HEK293 (cell line): ENCODE measurements around the gene WDR1.

Experiments used
- CTCF ChIA-PET: fragments of 350-600 bp; formaldehyde crosslinking; extraction: SDS; loops from one replicate; lab custom pipeline; 2021; ENCODE audit warnings: antibody characterized with exemption; lab: Yijun Ruan, JAX
- POLR2A ChIA-PET: fragments of 300-600 bp; formaldehyde crosslinking; extraction: SDS; loops from one replicate; lab custom pipeline; 2020; ENCODE audit warnings: antibody characterized with exemption, inconsistent platforms; lab: Yijun Ruan, JAX
- H3K27ac ChIP-seq: fragments of 200-500 bp; sonication (Bioruptor generic); 2 replicates; pipeline ENCODE4 v1.5.1; 2014; ENCODE audit warnings: low read depth, low read length, control low read depth, inconsistent platforms; ENCODE audit errors: extremely low read depth
- H3K36me3 ChIP-seq, 2 experiments: fragments of 200-500 bp in 1 of 2; sonication (Bioruptor generic) in 1 of 2; 1 replicate in 1 of 2; 2 replicates in 1 of 2; pipeline ENCODE4 v1.5.1; 2014 to 2017; ENCODE audit warnings: inconsistent platforms in 2 of 2, low read length in 2 of 2; ENCODE audit not compliant: control insufficient read depth in 2 of 2, insufficient read depth in 1 of 2
- H3K4me1 ChIP-seq: fragments of 200-500 bp; sonication (Bioruptor generic); 2 replicates; pipeline ENCODE4 v1.5.1; 2014; ENCODE audit warnings: mild to moderate bottlenecking, low read length, inconsistent platforms; ENCODE audit not compliant: control insufficient read depth, insufficient read depth
- H3K4me3 ChIP-seq: 2 replicates; pipeline ENCODE4 v1.5.1; 2011; ENCODE audit warnings: low read depth, mild to moderate bottlenecking, control low read depth, low read length, moderate library complexity
- H3K9me3 ChIP-seq: fragments of 200-500 bp; sonication (Bioruptor generic); 2 replicates; pipeline ENCODE4 v1.5.1; 2014; ENCODE audit warnings: low read depth, low read length, inconsistent platforms; ENCODE audit not compliant: control insufficient read depth, insufficient read depth
- EGR2 ChIP-seq: fragments of 450-650 bp; formaldehyde crosslinking; IDR thresholded peaks from 2 replicates; pipeline ENCODE4 v1.5.1; 2016; ENCODE audit warnings: low read depth, missing biosample characterization, missing genetic modification characterization
- GLI4 ChIP-seq: fragments of 450-650 bp; formaldehyde crosslinking; IDR thresholded peaks from 2 replicates; pipeline ENCODE4 v1.5.1; 2016; ENCODE audit warnings: missing biosample characterization, missing genetic modification characterization
- GLIS2 ChIP-seq: fragments of 450-650 bp; formaldehyde crosslinking; IDR thresholded peaks from 2 replicates; pipeline ENCODE4 v1.5.1; 2016; ENCODE audit warnings: missing biosample characterization, missing genetic modification characterization
- KLF10 ChIP-seq: fragments of 450-650 bp; IDR thresholded peaks from 2 replicates; pipeline ENCODE4 v1.5.1; 2018; ENCODE audit warnings: missing biosample characterization, mild to moderate bottlenecking, missing genetic modification characterization
- MEIS1 ChIP-seq: sonication (generic); formaldehyde crosslinking; IDR thresholded peaks from 2 replicates; pipeline ENCODE4 v1.8.1; 2022; ENCODE audit warnings: missing genetic modification reagents, mild to moderate bottlenecking, borderline replicate concordance
- PRDM1 ChIP-seq: fragments of 450-650 bp; formaldehyde crosslinking; IDR thresholded peaks from 2 replicates; pipeline ENCODE4; 2016; ENCODE audit warnings: missing biosample characterization, missing genetic modification characterization
- PRDM6 ChIP-seq: fragments of 450-650 bp; formaldehyde crosslinking; IDR thresholded peaks from 2 replicates; pipeline ENCODE4 v1.5.1; 2017; ENCODE audit warnings: missing biosample characterization, missing genetic modification characterization
- REPIN1 ChIP-seq: fragments of 450-650 bp; formaldehyde crosslinking; IDR thresholded peaks from 2 replicates; pipeline ENCODE4 v1.5.1; 2017; ENCODE audit warnings: missing biosample characterization, missing genetic modification characterization, low read depth
- SP3 ChIP-seq: fragments of 450-650 bp; formaldehyde crosslinking; IDR thresholded peaks from 2 replicates; pipeline ENCODE4 v1.5.1; 2016; ENCODE audit warnings: missing biosample characterization, missing genetic modification characterization
- TCF7L2 ChIP-seq: IDR thresholded peaks from 2 replicates; pipeline ENCODE4 v1.6.1; 2011; ENCODE audit warnings: low read depth, mild to moderate bottlenecking, inconsistent platforms, low read length, moderate library complexity, borderline replicate concordance
- ZNF121 ChIP-seq: fragments of 450-650 bp; formaldehyde crosslinking; IDR thresholded peaks from 2 replicates; pipeline ENCODE4 v1.5.1; 2016; ENCODE audit warnings: missing biosample characterization, missing genetic modification characterization
- ZNF140 ChIP-seq: fragments of 450-650 bp; formaldehyde crosslinking; IDR thresholded peaks from 2 replicates; pipeline ENCODE4 v1.5.1; 2016; ENCODE audit warnings: missing biosample characterization, missing genetic modification characterization
- ZNF175 ChIP-seq: fragments of 450-650 bp; formaldehyde crosslinking; IDR thresholded peaks from 2 replicates; pipeline ENCODE4 v1.5.1; 2016; ENCODE audit warnings: missing biosample characterization, missing genetic modification characterization
- ZNF23 ChIP-seq: fragments of 450-650 bp; formaldehyde crosslinking; IDR thresholded peaks from 2 replicates; pipeline ENCODE4 v1.5.1; 2016; ENCODE audit warnings: missing biosample characterization, missing genetic modification characterization, borderline replicate concordance
- ZNF292 ChIP-seq: fragments of 450-650 bp; formaldehyde crosslinking; IDR thresholded peaks from 2 replicates; pipeline ENCODE4 v1.5.1; 2016; ENCODE audit warnings: low read depth, missing biosample characterization, missing genetic modification characterization, borderline replicate concordance
- ZNF48 ChIP-seq: fragments of 450-650 bp; formaldehyde crosslinking; IDR thresholded peaks from 2 replicates; pipeline ENCODE4 v1.5.1; 2016; ENCODE audit warnings: missing biosample characterization, missing genetic modification characterization
- ZNF623 ChIP-seq: fragments of 450-650 bp; formaldehyde crosslinking; IDR thresholded peaks from 2 replicates; pipeline ENCODE4 v1.5.1; 2016; ENCODE audit warnings: missing biosample characterization, missing genetic modification characterization
- ZNF624 ChIP-seq: fragments of 450-650 bp; formaldehyde crosslinking; IDR thresholded peaks from 2 replicates; pipeline ENCODE4 v1.5.1; 2017; ENCODE audit warnings: missing biosample characterization, missing genetic modification characterization
- ZNF654 ChIP-seq: fragments of 450-650 bp; formaldehyde crosslinking; IDR thresholded peaks from 2 replicates; pipeline ENCODE4 v1.5.1; 2016; ENCODE audit warnings: low read depth, missing biosample characterization, missing genetic modification characterization
- ZNF747 ChIP-seq: fragments of 450-650 bp; formaldehyde crosslinking; IDR thresholded peaks from 2 replicates; pipeline ENCODE4 v1.5.1; 2016; ENCODE audit warnings: missing biosample characterization, missing genetic modification characterization
- ZNF777 ChIP-seq: fragments of 450-650 bp; formaldehyde crosslinking; IDR thresholded peaks from 2 replicates; pipeline ENCODE4 v1.5.1; 2017; ENCODE audit warnings: missing biosample characterization, missing genetic modification characterization, borderline replicate concordance
- ZNF792 ChIP-seq: fragments of 450-650 bp; formaldehyde crosslinking; IDR thresholded peaks from 2 replicates; pipeline ENCODE4 v1.5.1; 2016; ENCODE audit warnings: missing biosample characterization, missing genetic modification characterization
- ZNF837 ChIP-seq: fragments of 450-650 bp; formaldehyde crosslinking; IDR thresholded peaks from 2 replicates; pipeline ENCODE4 v1.5.1; 2016; ENCODE audit warnings: missing biosample characterization, missing genetic modification characterization
- ZSCAN5A ChIP-seq: fragments of 450-650 bp; formaldehyde crosslinking; IDR thresholded peaks from 2 replicates; pipeline ENCODE4 v1.5.1; 2016; ENCODE audit warnings: missing biosample characterization, missing genetic modification characterization
- TF ChIP-seq, protein P1 (sequence below): fragments of 450-650 bp; formaldehyde crosslinking; IDR thresholded peaks from 2 replicates; pipeline ENCODE4 v1.5.1; 2016; ENCODE audit warnings: missing biosample characterization, missing genetic modification characterization
- TF ChIP-seq, protein P2 (sequence below): fragments of 450-650 bp; IDR thresholded peaks from 2 replicates; pipeline ENCODE4 v1.5.1; 2018; ENCODE audit warnings: missing biosample characterization, missing genetic modification characterization
- TF ChIP-seq, protein P3 (sequence below): fragments of 450-650 bp; formaldehyde crosslinking; IDR thresholded peaks from 2 replicates; pipeline ENCODE4 v1.5.1; 2016; ENCODE audit warnings: missing biosample characterization, missing genetic modification characterization

The WDR1 gene

DNA sequence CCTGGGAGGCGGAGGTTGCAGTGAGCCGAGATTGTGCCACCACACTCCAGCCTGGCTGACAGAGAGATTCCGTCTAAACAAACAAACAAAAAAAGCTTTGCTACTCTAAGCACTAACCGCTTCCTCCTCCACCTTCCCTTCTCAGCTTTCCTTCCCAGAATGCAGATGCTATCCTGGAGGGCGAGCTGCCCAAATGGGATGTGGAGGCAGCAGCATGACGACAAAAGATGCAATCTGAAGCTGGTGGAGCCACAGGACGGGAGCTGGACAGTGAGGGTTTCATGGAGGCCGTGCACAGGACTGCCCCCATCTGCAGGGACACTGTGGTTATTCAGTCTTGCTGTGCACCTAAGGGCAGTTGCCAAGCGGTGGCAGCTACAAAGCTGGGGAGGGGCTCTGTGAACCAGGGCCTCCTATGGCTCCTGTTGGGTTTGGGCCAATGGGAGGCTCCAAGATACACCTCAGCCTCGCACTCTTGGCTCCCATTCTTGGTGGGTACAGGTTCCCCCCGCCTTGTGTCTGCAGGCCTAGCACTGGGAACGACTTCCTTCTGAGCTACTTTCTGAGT lies 47.4 kb downstream of the WDR1 start (continued):
- TF ChIP-seq, protein P1, sequence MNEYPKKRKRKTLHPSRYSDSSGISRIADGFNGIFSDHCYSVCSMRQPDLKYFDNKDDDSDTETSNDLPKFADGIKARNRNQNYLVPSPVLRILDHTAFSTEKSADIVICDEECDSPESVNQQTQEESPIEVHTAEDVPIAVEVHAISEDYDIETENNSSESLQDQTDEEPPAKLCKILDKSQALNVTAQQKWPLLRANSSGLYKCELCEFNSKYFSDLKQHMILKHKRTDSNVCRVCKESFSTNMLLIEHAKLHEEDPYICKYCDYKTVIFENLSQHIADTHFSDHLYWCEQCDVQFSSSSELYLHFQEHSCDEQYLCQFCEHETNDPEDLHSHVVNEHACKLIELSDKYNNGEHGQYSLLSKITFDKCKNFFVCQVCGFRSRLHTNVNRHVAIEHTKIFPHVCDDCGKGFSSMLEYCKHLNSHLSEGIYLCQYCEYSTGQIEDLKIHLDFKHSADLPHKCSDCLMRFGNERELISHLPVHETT, result no peak
- TF ChIP-seq REPIN1 (tag by site-specific recombination) (no peak), PRDM1 (tag by site-specific recombination) (no peak), ZNF121 (no peak), GLI4 (no peak), ZNF654 (tag by site-specific recombination) (no peak), ZSCAN5A (tag by site-specific recombination) (no peak), ZNF792 (tag by site-specific recombination) (no peak), EGR2 (tag by site-specific recombination) (no peak)

- TF ChIP-seq, protein P2, sequence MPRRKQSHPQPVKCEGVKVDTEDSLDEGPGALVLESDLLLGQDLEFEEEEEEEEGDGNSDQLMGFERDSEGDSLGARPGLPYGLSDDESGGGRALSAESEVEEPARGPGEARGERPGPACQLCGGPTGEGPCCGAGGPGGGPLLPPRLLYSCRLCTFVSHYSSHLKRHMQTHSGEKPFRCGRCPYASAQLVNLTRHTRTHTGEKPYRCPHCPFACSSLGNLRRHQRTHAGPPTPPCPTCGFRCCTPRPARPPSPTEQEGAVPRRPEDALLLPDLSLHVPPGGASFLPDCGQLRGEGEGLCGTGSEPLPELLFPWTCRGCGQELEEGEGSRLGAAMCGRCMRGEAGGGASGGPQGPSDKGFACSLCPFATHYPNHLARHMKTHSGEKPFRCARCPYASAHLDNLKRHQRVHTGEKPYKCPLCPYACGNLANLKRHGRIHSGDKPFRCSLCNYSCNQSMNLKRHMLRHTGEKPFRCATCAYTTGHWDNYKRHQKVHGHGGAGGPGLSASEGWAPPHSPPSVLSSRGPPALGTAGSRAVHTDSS (tag by site-specific recombination), result no peak
- no peak for TF ChIP-seq GLIS2 (tag by site-specific recombination)
- no peak for TF ChIP-seq ZNF623
- no peak for TF ChIP-seq ZNF48
- TF ChIP-seq, protein P3, sequence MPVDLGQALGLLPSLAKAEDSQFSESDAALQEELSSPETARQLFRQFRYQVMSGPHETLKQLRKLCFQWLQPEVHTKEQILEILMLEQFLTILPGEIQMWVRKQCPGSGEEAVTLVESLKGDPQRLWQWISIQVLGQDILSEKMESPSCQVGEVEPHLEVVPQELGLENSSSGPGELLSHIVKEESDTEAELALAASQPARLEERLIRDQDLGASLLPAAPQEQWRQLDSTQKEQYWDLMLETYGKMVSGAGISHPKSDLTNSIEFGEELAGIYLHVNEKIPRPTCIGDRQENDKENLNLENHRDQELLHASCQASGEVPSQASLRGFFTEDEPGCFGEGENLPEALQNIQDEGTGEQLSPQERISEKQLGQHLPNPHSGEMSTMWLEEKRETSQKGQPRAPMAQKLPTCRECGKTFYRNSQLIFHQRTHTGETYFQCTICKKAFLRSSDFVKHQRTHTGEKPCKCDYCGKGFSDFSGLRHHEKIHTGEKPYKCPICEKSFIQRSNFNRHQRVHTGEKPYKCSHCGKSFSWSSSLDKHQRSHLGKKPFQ (tag by site-specific recombination), result no peak
- no peak overlapping the region for H3K27ac ChIP-seq
- ChIA-PET CTCF (no interaction called here), POLR2A (no interaction called here)
- no peak overlapping the region for H3K4me3 ChIP-seq
- H3K36me3 ChIP-seq, result no peaks in the 10 kb centered on the region
- no peaks in the 10 kb centered on the region for H3K9me3 ChIP-seq
- no peaks in the 10 kb centered on the region for H3K4me1 ChIP-seq
Observed at GRCh38 chr4:10066670-10067651, 49.6 kb downstream of the WDR1 start.

DNA sequence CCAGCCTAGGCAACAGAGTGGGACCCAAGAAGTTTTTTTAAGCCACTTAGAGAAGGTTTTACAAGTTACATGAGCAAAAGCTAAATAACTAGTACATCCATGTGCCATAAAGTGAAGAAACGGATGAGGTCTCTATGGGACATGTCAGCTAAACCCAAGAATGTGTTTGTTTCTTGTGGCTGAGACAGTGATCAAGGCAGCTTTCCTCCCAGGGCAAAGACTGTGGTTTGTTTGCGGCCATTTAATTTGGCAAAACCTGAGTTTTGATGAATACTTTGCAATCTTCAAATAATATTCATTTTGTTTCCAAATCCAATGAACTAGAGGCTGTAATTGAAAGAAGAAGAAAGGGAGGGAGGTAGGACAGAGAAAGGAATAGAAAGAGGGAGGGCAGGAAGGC lies 50.4 kb downstream of the WDR1 start:
- ChIA-PET CTCF (no interaction called here), POLR2A (no interaction called here)
- Histone ChIP-seq H3K9me3 (no peaks in the 10 kb centered on the region), H3K4me1 (no peaks in the 10 kb centered on the region), H3K4me3 (no peak overlapping the region), H3K27ac (no peak overlapping the region), H3K36me3 (no peaks in the 10 kb centered on the region)
- no peak for TF ChIP-seq ZNF175 (tag by site-specific recombination)
- TF ChIP-seq ZNF777, result no peak
- TF ChIP-seq ZNF140 (tag by site-specific recombination), result no peak
- TF ChIP-seq TCF7L2, result no peak
- TF ChIP-seq PRDM6 (tag by site-specific recombination), result no peak
- TF ChIP-seq ZNF292 (tag by site-specific recombination), result no peak
- TF ChIP-seq ZNF837 (tag by site-specific recombination), result no peak
- TF ChIP-seq KLF10 (tag by site-specific recombination), result no peak
- no peak for TF ChIP-seq ZNF23 (tag by site-specific recombination)
- no peak for TF ChIP-seq ZNF48
- TF ChIP-seq MEIS1 (CRISPR knock-in tag), result no peak
- no peak for TF ChIP-seq SP3
- TF ChIP-seq ZNF624, result no peak
- TF ChIP-seq ZNF747 (tag by site-specific recombination), result no peak
